GM18861 (cell line): ENCODE data around the gene CUBN.
"Not testable (repeated sequence)": the region's sequence is repeated elsewhere in the genome, so short reads cannot be mapped to it uniquely, and the experiment has no call there.

ENCODE experiments used
- ATAC-seq: cut with Tn5 transposase; IDR thresholded peaks from one replicate; pipeline ENCODE4 v1.9.1; 2021; ENCODE audit not compliant: unreplicated experiment

Gene CUBN

DNA sequence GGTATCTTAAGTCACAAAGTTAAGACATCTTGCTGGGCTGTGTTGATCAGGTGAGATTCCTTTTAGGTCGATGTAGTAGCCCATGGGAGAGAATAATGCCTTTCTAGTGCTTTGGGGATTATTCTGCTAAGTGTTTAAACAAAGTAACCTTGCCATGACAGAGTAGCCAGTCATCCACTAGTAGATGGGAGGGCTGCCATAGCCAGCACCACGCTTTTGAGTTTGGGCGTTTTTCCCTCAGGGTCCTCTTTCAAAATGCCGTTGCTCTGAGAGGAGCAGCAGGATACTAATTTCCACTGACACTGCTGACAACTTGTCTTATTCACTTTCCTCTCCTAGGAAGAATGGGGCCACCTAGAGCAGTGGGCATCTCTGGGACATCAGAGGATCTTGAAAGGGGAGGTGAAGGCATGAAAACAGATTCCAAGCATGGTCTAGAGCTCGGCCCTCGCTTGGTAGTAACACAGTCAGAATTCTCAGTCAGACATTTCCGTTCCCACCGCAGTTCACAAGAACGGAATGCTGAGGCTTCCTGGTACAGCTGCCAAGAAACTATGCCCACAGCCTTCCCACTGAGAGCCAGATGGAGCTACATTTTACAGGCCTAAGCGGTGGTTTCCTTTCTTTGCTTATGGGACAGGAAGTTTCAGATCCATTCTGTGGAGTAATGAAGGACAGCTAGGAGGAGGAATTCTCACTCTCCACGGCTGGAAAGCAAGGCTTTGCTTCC, 297.1 kb downstream of the CUBN start:
- ATAC-seq = no peak

DNA sequence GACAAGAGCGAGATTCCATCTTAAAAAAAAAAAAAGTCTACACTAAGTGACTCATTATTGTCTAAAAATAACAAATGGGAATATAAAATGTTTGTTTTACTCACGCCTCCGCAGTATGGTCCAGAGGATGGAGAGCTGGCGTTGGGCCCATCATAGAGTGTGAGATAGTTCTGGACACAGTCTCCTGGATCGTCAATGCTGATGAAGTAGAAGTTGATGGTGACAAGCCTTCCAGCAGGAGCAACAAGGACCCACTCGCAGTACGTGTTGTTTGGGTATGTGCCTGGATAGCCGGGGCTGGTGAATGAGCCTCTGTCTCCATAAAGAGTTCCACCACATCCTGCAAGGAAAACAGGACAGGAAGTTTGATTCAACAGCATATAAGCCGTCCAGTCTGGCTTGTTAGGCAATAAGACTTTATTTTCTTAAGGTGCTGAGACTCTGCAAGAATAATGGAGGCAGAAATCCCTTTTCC, 300.9 kb downstream of the CUBN start:
- ATAC-seq = no peak

DNA sequence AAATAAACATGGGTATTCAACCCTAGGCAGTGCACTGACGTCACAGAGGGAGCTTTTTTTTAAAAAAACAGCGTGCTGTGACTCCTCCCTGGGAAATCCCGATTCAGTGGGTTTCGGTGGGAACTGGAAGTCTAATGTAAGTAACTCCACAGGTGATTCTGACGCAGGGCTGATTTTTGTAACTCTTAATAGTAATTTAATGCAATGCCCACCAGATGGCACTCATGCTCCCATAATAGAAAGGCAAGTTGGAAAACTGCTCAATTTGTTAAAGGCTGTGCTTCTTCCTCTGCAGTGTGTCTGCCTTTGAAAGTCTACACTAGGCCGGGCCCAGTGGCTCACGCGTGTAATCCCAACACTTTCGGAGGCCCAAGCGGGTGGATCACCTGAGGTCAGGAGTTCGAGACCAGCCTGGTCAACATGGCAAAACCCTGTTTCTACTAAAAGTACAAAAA, 301.5 kb downstream of the CUBN start:
- ATAC-seq = peak; percentile 85

DNA sequence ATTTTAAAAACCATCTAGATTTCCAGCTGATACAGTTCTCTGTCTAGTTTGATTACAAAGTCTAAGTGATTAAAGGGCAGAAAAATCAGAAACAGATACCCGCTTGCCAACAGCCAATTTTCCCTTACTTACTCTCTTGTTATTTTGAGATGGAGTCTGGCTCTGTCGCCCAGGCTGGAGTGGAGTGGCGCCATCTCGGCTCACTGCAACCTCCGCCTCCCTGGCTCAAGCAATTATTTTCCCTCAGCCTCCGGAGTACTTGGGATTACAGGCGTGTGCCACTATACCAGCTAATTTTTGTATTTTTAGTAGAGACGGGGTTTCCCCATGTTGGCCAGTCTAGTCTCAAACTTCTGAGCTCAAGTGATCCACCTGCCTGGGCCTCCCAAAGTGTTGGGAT, 302.1 kb downstream of the CUBN start:
- not testable (repeated sequence) for ATAC-seq

DNA sequence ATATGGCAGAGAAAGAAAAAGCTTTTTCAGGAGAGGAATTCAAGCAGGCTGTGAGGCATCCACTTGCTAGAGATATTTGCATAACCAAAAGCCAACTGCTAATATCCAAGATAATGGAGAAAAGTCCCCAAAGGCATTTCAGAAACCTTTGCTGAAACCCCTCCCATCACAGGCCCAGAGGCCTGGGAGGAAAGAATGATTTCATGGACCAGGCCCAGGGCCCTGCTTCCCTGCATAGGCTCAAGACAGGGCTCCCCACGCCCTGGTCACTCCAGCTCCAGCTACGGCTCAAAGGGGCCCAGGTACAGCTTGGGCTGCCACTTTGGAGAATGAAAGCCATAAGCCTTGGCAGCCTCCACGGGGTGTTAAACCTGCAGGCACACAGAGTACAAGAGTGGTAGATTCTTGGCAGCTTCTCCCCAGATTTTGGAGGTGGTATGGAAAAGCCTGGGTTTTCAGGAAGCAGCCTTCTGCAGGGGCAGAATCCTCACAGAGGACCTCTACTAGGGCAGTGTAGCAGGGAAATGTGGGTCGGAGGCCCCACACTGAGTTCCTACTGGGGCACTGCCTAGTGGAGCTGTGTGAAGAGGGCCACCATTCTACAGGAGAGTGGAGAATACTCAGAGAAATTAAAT, 306.8 kb downstream of the CUBN start:
- no peak for ATAC-seq

DNA sequence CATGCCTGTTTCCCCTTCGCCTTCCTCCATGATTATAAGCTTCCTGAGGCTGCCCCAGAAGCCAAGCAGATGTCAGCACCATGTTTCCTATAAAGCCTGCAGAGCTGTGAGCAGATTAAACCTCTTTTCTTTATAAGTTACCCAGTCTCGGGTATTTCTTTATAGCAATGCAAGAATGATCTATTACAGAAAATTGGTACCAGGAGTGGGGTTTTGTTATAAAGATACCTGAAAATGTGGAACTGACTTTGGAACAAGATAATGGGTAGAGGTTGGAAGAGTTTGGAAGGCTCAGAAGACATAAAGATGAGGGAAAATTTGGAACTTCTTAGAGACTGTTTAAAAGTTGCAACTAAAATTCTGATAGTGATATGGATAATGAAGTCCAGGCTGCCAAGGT, 307.6 kb downstream of the CUBN start:
- ATAC-seq = no peak

DNA sequence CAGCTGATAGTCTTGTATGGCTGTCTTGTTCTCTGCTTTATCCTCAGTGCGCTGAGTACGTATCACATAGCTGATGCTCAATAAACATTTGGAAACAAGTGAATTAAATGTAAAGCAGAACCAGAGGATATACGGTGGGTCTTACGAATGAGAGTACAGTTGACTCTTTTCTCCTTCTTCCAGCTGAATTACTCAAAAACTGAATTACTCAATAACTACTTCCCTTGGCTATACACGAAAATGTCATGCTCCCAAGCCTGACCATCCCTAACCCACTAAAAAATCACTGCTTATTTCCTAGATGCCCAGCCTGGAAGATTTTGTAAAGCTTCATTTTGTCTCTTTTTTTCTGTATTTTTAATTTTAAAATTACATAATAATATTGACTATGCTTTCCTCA, 309.2 kb downstream of the CUBN start:
- no peak for ATAC-seq

DNA sequence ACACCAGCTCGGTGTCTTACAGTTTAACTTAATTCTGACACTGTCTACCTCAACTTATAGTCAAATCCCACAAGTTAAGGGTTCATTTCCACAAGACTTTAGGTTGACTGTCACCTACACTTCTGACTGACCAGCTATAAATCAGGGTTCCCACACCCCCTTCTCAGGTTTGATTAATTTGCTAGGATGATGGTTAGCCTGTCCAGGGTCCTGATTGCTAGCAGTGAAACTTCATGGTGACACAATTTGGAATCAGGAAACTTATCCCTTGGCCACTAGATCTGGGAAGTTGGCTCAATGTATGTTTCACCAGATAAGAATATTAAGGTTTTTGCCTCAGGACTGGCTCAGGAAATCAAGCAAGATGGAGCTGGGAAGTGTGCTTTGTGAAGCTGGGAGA, 309.6 kb downstream of the CUBN start:
- ATAC-seq = no peak

DNA sequence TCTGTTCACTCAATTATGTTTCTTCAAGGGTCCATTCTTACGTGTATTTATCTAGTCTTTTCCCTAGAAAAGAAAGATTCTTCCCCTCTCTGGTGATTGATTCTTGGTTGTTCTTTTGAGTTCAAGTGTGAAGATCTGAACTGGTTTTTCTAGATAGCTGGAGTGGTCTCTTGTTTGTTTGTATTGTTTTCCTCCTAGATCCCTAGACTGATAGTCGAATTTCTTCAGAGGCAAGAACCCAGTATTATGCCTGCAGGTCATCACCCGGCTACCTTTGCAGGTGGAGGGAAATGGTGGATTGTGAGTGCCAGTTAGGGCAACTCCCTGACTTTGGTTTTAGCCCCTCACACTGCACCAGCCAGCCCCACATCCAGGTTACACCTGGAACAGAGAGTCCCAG, 310.2 kb downstream of the CUBN start:
- ATAC-seq = no peak

DNA sequence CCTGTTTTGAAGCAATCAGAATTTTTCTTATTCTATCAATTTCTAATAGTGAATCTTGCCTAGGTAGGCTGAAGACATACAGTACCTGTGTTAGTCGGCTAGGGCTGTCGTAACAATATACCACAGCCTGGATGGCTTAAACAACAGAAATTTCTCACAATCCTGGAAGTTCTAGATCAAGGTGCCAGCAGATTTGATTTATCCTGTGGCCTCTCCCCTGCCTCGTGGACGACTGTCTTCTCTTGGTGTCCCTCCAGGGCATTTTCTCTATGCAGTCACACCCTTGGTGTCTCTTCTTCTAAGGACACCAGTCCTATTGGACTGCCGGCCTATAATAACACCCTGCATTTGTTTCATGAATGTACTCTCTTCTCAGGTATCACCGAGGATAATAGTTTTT, 310.6 kb downstream of the CUBN start:
- ATAC-seq = no peak

DNA sequence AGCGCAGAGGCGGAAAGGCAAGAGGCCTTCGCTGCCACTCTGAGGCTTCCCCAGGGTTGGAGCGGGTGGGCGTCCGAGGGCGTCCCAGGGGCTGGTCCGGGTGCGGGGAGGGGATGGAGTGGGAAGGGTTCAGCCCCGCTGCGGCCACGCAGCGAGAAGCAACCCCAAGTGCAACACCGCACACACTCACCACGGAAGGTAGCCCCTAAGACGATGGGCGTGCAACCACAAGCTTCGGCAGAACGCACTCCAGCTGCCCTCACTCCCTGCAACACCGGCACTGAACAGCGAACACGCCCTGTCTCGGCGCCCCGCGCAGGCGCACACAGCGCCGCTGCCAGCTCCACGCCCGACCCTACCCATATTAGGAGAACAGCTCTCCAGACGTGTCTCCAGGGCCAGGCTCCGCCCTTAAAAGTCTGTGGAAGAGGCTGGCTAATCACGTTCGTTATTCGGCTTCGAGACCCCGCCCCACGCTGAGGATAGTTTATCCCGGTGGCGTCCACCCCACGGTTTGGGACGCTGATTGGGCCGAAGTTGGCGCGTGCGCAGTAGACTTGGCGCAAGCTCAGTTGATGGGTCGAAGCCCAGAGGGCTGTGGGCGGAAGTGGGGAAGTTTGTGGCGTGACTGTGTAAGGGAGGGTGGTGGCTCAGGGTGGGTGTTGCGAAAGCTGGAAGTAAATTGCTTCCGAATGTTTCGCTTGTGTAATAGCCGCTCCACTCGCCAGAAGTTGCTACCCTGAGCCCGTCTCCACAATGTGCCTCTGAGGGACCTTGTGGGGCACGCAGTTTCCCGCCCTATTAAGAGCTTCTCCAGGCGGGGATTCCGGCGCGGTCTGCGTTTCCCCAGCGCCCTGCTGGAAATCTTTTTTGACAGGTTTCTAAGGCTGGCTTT, 312.2 kb downstream of the CUBN start, which contains the start of gene RSU1:
RSU1 (minus strand) TSS at position 300 of the 895 bp plus-strand sequence. CDS start 343 bp downstream, outside the sequence.
- ATAC-seq = peak; percentile 98

DNA sequence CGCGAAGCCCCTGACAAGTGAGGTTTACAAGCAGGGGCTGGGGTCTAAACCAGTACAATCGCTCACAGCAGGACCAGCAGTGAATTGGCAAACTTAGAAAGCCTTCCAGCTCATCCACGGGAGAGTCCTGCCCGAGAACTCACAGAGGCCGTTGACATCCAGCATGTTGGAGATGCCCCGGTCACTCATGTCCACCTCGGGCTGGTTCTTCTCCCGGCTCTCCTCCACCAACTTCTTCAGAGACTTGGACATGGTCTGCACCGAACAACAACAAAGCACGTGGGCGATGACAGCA, 312.8 kb downstream of the CUBN start:
- no peak for ATAC-seq

DNA sequence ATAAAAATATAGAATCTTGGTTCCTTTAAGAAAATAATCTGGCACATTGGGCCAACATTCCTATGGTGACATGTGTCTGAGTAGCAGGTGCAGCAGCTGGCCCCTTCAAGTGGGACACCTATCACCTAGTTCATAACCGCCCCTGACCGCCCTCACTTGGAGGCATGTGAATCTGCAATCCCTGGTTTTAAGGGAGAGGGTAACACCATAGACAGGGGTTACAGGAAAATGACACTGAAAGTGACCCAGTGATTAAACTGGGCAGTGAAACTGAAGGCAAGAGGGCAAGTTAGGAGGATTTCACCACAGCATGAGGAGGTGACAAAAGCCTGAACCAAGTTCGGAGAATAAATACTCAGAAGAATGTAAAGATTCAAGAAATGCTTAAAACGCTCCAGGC, 313.4 kb downstream of the CUBN start:
- no peak for ATAC-seq

DNA sequence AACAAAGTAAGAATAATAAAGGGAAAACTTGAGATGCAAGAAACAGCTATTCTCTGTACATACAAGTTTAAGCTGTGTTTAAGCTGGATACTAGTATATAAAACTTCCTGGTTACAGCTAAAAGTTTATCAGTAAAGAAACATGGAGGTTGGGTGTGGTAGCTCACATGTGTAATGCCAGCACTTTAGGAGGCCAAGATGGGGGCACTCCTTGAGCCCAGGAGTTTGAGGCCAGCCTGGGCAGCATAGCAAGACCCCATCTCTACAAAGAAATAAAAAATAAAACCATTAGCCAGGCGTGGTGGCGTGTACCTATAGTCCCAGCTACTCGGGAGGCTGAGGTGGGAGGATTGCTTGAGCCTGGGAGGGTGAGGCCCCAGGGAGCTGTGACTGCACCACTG, 315.6 kb downstream of the CUBN start:
- no peak for ATAC-seq

DNA sequence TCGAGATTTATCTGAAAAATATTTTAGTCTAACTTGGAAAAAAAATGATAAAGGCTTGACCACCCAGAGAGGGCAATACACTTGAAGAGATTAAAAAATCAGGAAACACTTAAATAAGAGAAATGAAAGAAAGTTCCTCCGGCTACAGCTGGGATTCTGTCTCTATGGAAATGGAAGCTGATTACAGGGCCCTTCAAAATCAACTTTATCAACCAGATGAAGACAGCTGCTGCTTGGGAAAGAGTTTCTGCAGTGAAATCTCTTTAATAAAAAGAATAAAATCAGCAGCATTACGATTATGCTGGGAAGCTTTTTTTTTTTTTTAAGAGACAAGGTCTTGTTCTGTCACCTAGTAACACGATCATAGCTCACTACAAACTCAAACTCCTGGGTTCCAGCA, 316.9 kb downstream of the CUBN start:
- ATAC-seq = no peak

DNA sequence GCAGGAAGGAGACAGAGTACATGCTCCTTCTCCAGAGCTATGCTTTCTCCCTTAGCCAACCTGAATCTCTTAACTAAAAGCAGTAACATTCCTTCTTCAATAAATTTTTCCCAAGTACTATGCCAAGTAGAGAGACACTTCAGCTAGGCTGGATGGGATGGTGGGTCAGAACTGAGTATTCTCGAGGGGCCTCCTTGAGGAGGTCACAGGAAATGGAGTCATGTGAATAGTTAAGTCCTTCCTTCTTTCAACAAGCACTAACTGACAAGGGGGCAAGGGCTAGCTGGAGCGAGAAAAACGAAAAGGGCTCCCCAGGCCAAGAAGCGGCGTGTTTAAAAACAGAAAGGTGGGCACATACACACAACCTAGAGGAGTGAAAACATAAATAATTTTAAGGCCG, 317.8 kb downstream of the CUBN start:
- ATAC-seq = no peak

DNA sequence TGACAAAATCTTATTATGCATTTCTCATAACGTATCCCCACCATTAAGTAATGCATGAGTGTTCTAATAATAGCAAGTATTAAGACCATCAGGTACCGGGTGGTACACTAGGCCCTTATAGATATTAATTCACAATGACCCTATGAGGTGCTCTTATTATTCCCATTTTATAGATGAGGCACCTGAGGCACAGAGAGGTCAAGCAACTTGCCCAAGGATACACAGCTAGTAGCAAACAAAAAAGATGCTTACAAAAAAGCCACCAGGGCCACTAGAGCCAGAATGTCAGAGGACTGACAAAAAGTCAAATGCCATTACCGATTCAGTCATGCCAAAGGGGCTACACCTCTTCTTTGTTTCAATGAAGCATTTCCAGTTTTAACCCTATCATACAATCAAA, 318.3 kb downstream of the CUBN start:
- no peak for ATAC-seq

DNA sequence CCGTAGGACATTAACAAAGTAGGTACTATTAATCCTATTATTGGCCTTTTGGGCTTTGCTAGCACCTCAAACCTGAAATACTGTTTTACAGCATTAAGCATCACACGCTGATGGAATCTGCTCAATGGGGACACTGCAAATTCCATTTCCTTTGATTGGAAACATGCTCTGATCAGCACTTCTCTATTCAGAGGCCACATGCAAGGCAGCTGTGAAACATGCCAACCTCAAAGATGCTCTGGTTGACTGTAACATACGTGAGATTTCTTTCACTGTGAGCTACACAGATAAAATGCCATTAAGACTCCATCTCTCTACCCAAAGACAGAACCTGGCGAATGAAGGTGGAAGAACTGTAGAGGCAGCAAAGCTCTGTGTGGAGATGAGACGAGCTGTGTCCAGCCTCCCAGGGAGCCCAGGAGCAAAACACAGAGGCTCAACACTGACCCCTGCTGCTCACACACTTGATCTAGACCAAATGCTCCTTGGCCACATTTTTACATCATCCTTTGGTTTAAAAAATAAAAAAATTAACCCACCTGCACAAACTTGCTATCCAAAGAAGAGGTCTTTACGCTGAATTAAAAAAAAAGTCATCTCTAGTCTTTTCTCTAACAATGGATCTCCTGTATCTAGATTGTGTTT, 320.4 kb downstream of the CUBN start:
- peak; percentile 77 for ATAC-seq

DNA sequence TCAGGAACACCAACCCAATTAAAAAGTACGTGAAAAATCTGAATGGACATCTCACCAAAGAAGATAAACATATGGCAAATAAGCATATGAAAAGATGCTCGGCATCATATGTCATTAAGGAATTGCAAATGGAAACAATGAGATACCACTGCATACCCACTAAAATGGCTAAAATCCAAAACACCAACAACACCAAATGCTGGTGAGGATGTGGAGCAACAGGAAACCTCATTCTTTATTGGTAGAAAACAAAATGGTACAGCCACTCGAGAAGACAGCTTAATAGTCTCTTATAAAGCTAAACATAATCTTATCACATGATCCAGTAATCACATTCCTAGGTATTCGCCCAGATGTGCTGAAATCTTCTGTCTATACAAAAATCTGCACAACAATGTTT, 325.5 kb downstream of the CUBN start:
- ATAC-seq = no peak

DNA sequence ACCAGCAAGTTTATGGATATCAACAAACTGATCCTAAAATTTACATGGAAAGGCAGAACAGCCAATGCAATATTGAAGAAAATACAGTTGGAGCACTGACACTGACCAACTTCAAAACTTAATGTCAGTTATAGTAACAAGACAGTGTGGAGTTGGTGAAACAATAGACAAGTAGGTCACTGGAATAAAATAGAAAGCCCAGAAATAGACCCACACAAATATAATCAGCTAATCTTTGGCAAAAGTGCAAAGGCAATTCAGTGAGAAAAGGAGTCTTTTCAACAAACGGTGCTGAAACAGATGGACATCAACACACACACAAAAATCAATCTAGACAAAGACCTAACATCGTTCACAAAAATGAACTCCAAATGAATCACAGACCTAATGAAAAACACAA, 326.1 kb downstream of the CUBN start:
- ATAC-seq = no peak

DNA sequence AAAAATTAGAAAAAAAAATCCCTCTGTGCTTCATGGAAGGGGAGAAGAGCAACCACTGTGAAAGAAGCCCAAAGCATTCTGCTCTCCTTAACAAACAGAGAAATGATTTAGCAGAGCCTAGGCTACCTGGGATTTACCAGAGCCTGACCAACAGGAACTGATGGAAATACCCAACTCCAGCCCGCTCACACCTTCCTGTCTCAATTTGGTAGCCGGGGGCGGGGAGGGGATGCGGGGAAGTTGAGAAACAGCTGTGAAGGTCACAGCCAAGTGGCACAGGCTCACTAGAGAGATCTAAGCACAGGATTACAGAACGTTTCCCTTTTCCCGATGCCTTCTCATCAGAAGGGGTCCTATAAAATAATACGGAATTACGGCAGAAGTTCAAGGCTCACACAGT, 330.0 kb downstream of the CUBN start:
- ATAC-seq = peak; percentile 62
